Aorta (tissue), 5 donors: ENCODE results near the gene SLC6A9. TPM values are rescaled to one million over a fixed set of nuclear protein-coding genes. Genes with fewer than 3 reads are reported as not detected.
A peak's percentile ranks its signal among the peaks of the same experiment; 100 is the strongest.

Experiments
- ATAC-seq: fragments of 200-7000 bp; cut with Tn5 transposase; one replicate; pipeline ENCODE4 v1.9.1; 2022; ENCODE audit warnings: moderate library complexity; ENCODE audit not compliant: low FRiP score
- DNase-seq, 2 donors: peaks; one replicate each; pipeline ENCODE4 v3.0.0-alpha.2; 2020
- H3K27ac ChIP-seq, 2 donors: one replicate each; pipeline ENCODE4 v1.5.1; 2013; ENCODE audit warnings: low read length in 2 of 2, mild to moderate bottlenecking in 2 of 2, moderate library complexity in 2 of 2, control low read depth in 1 of 2, inconsistent platforms in 1 of 2, low read depth in 1 of 2
- H3K27me3 ChIP-seq, 2 donors: one replicate each; pipeline ENCODE4 v1.6.1; 2013; ENCODE audit warnings: control low read depth in 1 of 2, low read length in 1 of 2, mild to moderate bottlenecking in 1 of 2, moderate library complexity in 1 of 2; ENCODE audit not compliant: insufficient read depth in 2 of 2, control insufficient read depth in 1 of 2
- H3K36me3 ChIP-seq, 2 donors: one replicate each; pipeline ENCODE4 v1.6.1; 2013; ENCODE audit warnings: control low read depth in 1 of 2, low read length in 1 of 2, mild to moderate bottlenecking in 1 of 2; ENCODE audit not compliant: insufficient read depth in 2 of 2, control insufficient read depth in 1 of 2
- H3K4me1 ChIP-seq, 2 donors: one replicate each; pipeline ENCODE4 v1.6.1; 2013; ENCODE audit warnings: low read length in 2 of 2, control low read depth in 1 of 2, mild to moderate bottlenecking in 1 of 2, moderate library complexity in 1 of 2; ENCODE audit not compliant: insufficient read depth in 2 of 2, control insufficient read depth in 1 of 2
- H3K4me3 ChIP-seq, 2 donors: one replicate each; pipeline ENCODE4 v1.5.1; 2013; ENCODE audit warnings: low read length in 2 of 2, control low read depth in 1 of 2, mild to moderate bottlenecking in 1 of 2
- H3K9me3 ChIP-seq: one replicate; pipeline ENCODE4 v1.6.1; 2013; ENCODE audit warnings: mild to moderate bottlenecking, low read length; ENCODE audit not compliant: control insufficient read depth
- WGBS, 2 donors: extraction: QIAGEN DNeasy Blood & Tissue Kit; methylation state at CpG; one replicate each; pipeline ENCODE4 v1.1.7; 2013; 5-methylcytosine and 5-hydroxymethylcytosine counted together
- intact Hi-C, 2 donors: fragments of 100-400 bp; cut with DNase I; formaldehyde crosslinking; loops; one replicate each; pipeline versions ENCODE4 v1.14.2 to v1.15.0; 2022
- polyA plus RNA-seq, 2 donors: library from polyadenylated mRNA; stranded (reverse); fragments of 200-250 nt; gene quantifications; one replicate each; pipeline ENCODE4 v1.2.3, GENCODE V29; 2013
- total RNA-seq, 2 donors: library from RNA; stranded (reverse); fragmentation: NEBNext Ultra II Directional; extraction: Animal tissue kit (Norgen Biotek cat#: 25700); gene quantifications; one replicate each; pipeline ENCODE4 v1.2.1, GENCODE V29; 2021
- donor health status: healthy with polysubstance abuse.
- donor health status: Bipolar disorder and iron deficiency.
- donor health status: DM: no; HTN: no; CAD: no.
- donor health status: DM: no; HTN: no; CAD: no.
- donor health status: DM: yes; HTN: yes; CAD: no.

SLC6A9 gene
- total and polyA plus RNA-seq, 4 donors, result 1.3 to 18.9 (median 6.5) TPM

DNA sequence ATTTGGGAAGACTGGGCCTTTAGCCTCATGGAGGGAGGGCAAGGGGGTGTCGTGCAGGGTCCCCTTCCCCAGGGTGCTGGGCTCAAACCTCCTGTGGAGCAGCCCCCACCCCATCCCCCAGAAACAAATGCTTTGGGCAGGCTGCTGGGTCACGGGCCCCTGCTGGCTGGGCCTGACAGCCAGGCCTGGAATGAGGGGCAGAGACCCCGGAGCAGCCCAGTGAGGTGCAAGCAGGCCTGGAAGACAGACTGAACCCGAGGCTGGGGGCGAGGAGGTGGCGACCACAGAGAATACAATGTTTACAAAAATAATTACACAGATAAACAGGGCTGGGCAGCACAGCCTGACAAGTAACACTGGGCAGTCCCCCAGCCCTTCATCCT is 34.5 kb downstream of the SLC6A9 start:
- Histone ChIP-seq H3K27me3 (no peaks in the 10 kb centered on the region), H3K27ac (no peak overlapping the region), H3K4me3 (no peak overlapping the region), H3K36me3 (no peaks in the 10 kb centered on the region), H3K4me1 (no peaks in the 10 kb centered on the region), H3K9me3 (no peaks in the 10 kb centered on the region)
- ATAC-seq (no peak), DNase-seq (no peak)
- WGBS, 2 donors, result 47 to 55% methylated on average over 6 of the region's 6 CpGs
- intact Hi-C loops, result loop anchor here in 1 of 2 donors (10.0 kb wide), 1 partner anchor 218 kb away; the partner anchor contains the start of gene DMAP1

DNA sequence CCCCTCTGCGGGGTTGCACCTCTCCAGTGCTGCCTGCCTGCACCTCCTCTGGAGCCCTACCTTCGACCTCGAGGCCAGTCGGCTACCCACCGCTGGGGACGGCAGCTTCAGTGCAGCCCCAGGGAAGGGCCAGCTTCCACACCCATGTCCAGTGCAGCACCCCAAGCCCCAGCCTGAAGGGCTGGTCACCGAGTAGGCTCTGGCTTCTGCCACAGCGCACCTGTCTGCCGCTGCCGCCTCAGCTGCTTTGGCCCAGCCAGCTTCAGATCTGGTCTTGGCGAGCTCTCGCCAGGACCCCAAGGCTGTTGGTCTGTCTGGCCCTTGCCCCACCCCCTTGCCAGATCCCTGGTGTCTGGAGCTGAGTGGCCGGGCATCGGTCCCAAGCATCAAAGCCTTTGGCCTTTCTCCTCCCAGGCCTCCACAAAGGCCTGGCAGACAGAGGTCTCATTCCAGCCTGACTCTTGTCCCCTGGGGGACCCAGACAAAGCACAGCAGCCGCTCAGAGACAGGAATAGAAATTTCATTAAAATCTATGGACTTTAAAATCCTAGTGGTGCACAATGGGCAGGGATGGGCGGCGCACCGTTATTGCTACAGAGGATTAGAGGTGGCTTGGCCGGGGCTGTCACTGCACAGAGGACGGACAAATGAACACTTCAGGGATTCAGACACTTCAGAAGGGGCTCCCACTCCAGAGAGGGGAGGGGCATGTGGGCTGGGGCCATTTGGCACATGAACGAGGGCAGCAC is 35.1 kb downstream of the SLC6A9 start:
- intact Hi-C loops, result loop anchor here in 1 of 2 donors (10.0 kb wide), 1 partner anchor 219 kb away; the partner anchor contains the start of gene DMAP1
- H3K27me3 ChIP-seq, result no peaks in the 10 kb centered on the region
- H3K27ac ChIP-seq, result no peak overlapping the region
- 34 to 38% methylated on average over 21 of the region's 21 CpGs for WGBS, 2 donors
- peak in 1 of 2 donors; percentile 73 for DNase-seq
- H3K4me1 ChIP-seq, result no peaks in the 10 kb centered on the region
- H3K9me3 ChIP-seq, result no peaks in the 10 kb centered on the region
- no peak overlapping the region for H3K4me3 ChIP-seq
- H3K36me3 ChIP-seq, result no peaks in the 10 kb centered on the region
- ATAC-seq, result no peak

DNA sequence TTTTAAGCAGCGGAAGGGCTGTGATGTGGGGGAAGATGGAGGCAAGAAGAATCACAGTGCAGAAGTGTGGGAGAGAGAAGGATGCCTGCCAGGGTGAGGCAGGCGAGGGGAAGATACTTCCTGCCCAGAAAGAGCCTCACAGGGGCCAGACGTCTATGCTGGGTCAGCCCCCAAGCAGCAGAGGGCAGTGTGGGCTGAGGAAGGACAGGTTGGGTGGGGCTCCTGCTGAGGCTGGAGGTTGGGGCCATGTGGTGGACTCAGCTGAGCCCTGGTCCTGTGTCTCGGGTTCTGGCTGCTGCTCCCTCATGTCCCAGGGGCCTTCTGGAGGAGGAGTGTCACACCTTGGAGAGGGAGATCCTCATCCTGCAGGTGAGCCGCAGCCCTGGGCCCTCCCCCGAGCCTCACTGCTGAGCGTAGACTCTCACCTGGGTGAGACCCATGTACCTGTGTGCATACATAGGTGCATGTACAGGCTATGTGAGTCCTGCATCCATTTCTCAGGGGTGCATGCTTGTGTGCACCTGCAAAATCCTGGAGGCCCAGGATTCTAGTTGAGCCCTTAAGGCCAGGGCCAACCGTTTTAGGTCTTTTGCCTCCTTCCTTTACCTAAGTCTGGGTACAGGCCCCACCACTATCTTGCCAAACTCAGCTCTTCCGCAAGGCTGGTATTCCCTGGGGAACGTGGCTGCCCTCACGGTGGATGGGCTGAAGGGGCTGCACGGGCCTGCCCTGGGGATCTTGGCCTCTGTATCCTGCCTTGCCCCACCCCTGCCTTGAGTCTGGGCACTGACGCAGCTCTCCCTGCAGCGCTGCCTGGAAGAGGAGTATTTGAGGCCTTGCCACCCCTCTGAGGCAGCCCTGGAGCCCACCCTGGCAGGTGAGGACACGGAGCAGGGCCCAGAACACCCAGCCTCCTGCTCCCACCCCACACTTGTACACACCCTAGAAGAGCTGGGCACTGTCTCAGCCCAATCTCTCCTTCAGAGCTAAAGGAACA is 36.2 kb downstream of the SLC6A9 start:
- H3K4me3 ChIP-seq, result no peak overlapping the region
- no peak for ATAC-seq
- no peaks in the 10 kb centered on the region for H3K4me1 ChIP-seq
- H3K27me3 ChIP-seq, result no peaks in the 10 kb centered on the region
- WGBS, 2 donors, result 67 to 75% methylated on average over 14 to 15 of the region's 15 CpGs
- H3K36me3 ChIP-seq, result no peaks in the 10 kb centered on the region
- no peak overlapping the region for H3K27ac ChIP-seq
- intact Hi-C loops, result loop anchor here in 1 of 2 donors (5.0 to 10.0 kb wide), 2 partner anchors 37 to 220 kb away; partner anchors contain the start of genes DMAP1 and SLC6A9
- no peaks in the 10 kb centered on the region for H3K9me3 ChIP-seq
- DNase-seq, result no peak

DNA sequence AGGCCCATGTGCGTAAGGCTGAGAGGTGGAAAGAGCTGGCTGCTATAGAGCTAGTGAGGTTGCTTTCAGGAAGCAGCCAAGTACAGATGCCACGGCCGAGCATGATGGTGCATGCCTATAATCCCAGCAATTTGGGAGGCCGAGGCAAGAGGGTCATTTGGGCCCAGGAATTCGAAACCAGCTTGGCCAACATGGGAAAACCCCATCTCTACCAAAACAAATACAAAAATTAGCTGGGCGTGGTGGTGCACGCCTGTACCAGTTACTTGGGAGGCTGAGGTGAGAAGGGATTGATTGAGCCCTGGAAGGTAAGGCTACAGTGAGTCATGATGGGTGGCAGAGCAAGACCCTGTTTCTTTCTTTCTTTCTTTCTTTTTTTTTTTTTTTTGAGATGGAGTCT is 37.2 kb downstream of the SLC6A9 start:
- intact Hi-C loops, result loop anchor here in 1 of 2 donors (5.0 to 10.0 kb wide), 2 partner anchors 38 to 221 kb away; partner anchors contain the start of genes DMAP1 and SLC6A9
- Histone ChIP-seq H3K27me3 (no peaks in the 10 kb centered on the region), H3K27ac (no peak overlapping the region), H3K36me3 (no peaks in the 10 kb centered on the region), H3K4me1 (no peaks in the 10 kb centered on the region), H3K4me3 (no peak overlapping the region), H3K9me3 (no peaks in the 10 kb centered on the region)
- 90 to 95% methylated on average over 7 of the region's 7 CpGs for WGBS, 2 donors
- DNase-seq (no peak), ATAC-seq (no peak)

DNA sequence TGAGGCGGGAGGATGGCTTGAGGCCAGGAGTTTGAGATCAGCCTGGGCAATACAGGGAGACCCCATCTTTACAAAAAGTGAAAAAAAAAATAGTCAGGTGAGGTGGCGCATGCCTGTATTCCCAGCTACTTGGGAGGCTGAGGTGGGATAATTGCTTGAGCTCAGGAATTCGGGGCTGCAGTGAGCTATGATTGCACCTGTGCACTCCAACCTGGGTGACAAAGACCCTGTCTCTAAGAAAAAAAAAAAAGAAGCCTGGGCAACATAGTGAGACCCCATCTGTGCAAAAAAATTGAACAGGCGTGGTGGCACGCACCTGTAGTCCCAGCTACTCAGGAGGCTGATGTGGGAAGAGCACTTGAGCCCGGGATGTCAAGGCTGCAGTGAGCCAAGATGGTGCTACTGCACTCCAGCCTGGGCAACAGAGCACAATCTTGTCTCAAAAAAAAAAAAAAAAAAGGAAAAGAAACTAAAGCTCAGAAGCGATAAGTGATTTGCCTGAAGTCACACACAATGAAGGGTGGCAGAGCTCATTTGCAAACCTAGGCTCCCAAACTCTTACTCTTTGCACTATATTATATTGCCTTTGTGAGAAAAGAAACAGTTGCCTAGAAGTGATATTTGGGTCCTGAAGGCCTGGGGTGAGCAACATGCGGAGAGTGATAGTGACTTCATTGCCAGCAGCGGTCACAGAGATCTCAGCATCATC is 37.9 kb downstream of the SLC6A9 start:
- Histone ChIP-seq H3K4me1 (no peaks in the 10 kb centered on the region), H3K27ac (no peak overlapping the region), H3K4me3 (no peak overlapping the region), H3K27me3 (no peaks in the 10 kb centered on the region), H3K36me3 (no peaks in the 10 kb centered on the region), H3K9me3 (no peaks in the 10 kb centered on the region)
- ATAC-seq (no peak), DNase-seq (no peak)
- WGBS, 2 donors, result 91 to 92% methylated on average over 9 of the region's 9 CpGs
- intact Hi-C loops, result loop anchor here in 1 of 2 donors (5.0 to 10.0 kb wide), 2 partner anchors 39 to 221 kb away; partner anchors contain the start of genes DMAP1 and SLC6A9

DNA sequence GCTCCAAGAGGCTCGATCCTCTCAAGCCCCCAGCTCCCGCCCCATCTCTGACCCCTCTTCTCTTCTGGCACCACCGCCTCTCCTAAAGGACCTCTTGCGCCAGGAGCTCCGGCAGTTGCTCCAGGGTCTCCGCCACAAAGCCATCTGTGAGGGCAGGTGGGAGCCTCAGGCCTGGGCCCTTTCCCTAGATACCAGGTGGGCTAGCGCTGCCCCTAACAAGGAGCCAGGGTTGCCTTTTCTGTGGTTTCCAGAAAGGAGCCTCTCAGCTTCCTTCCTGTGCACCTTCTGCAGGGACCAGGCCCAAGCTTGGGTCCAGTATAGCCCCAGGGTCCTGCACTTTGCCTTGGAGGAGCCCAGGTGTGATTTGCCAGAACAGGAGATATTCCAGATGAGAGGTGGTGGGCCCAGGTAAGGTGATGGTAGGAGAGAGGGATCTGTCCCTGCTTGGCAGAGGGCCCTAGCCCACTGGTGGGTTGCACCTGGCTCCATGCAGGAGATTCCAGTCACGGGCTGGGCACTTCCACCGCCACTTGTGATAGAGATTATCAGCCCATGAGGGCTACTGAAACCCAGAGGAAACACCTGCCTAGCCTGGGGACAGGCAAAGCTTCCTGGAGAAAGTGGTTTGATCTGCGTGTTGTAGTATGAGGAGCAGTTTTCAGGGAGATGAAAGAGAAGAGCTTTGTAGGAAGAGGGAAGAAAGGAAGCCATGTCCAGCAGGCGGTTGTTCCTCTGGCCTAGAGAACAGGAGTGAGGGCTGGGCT is 38.8 kb downstream of the SLC6A9 start:
- Histone ChIP-seq H3K4me3 (no peak overlapping the region), H3K4me1 (no peaks in the 10 kb centered on the region), H3K9me3 (no peaks in the 10 kb centered on the region), H3K36me3 (no peaks in the 10 kb centered on the region), H3K27ac (peak overlapping the region in 1 of 2 donors; percentile 20), H3K27me3 (no peaks in the 10 kb centered on the region)
- intact Hi-C loops, result loop anchor here in 1 of 2 donors (5.0 to 10.0 kb wide), 2 partner anchors 40 to 222 kb away; partner anchors contain the start of genes DMAP1 and SLC6A9
- 56 to 62% methylated on average over 11 of the region's 11 CpGs for WGBS, 2 donors
- DNase-seq, result no peak
- ATAC-seq, result no peak

DNA sequence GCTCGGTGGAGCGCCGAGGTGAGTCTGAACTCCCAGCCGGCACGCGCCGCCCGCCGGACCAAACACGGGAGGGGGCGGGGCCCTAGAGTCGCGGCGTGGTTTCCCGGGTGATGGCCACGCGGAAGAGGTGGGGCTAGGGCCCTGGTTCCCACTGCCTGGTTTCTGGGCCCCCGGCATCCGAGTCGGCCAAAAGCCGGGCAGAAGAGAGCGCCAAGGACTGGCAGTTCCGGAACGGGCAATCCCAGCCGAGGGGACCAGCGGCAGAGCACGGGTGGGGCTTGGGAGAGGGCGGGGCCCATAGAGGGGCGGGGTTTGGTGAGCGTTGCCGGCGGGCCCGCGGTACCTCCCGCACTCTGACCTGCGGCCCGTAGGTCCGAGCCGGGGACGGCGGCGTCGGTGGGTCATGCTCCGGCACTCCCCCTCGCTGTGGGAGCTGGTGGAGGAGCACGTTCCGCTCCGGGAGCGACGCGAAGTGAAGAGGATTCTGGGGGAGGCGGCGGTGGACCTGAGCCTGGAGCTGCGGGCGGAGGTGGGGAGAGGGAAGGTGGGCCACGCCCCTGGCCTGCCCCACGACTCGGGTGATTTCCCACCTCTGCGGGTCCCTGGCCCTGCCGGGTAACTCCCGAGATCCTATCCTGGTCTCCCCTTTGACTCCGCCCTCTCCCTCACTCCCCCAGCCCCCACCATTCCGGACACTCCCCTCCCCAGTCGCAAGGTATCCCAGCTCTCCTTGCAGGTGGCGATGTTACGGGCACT is 39.6 kb downstream of the SLC6A9 start, which contains the start of gene CCDC24:
Gene CCDC24 (plus strand): TSS at position 124 of the 756 bp plus-strand sequence. CDS start 280 bp downstream, at position 404.
- Histone ChIP-seq H3K9me3 (no peaks in the 10 kb centered on the region), H3K4me3 (peak within 1 kb of the TSS; percentile 36 to 55), H3K27ac (peak within 1 kb of the TSS in 1 of 2 donors; percentile 34), H3K36me3 (no peaks in the 10 kb centered on the region), H3K4me1 (no peaks in the 10 kb centered on the region), H3K27me3 (no peaks in the 10 kb centered on the region)
- intact Hi-C loops, result loop anchor here in 1 of 2 donors (5.0 to 10.0 kb wide), 2 partner anchors 41 to 223 kb away; partner anchors contain the start of genes DMAP1 and SLC6A9
- DNase-seq (peak; percentile 93 to 97), ATAC-seq (peak; percentile 92)
- WGBS, 2 donors, result 0 to 1% methylated on average over 60 to 66 of the region's 66 CpGs
